WERI-Rb-1 (cell line): ENCODE measurements around the gene EPHX1.
"Not testable (repeated sequence)": the region's sequence is repeated elsewhere in the genome, so short reads cannot be mapped to it uniquely, and the experiment has no call there.

Experiments
- DNase-seq: peaks from one replicate; pipeline ENCODE4 v3.0.0-alpha.2; 2020
- H3K27ac ChIP-seq: fragments of 250-450 bp; sonication (Bioruptor Pico); 2 replicates; pipeline ENCODE4 v1.5.1; 2020; ENCODE audit warnings: mild to moderate bottlenecking, moderate library complexity
- H3K27me3 ChIP-seq: fragments of 250-450 bp; sonication (Bioruptor Pico); 2 replicates; pipeline ENCODE4 v1.5.1; 2021; ENCODE audit warnings: mild to moderate bottlenecking, low read depth, moderate library complexity; ENCODE audit not compliant: insufficient read depth, severe bottlenecking
- H3K36me3 ChIP-seq: fragments of 250-450 bp; sonication (Bioruptor Pico); 2 replicates; pipeline ENCODE4 v1.5.1; 2020; ENCODE audit warnings: mild to moderate bottlenecking, moderate library complexity
- H3K4me3 ChIP-seq: 2 replicates; pipeline ENCODE4 v1.5.1; 2011; ENCODE audit warnings: low read depth, mild to moderate bottlenecking, control low read depth, low read length
- H3K9me3 ChIP-seq: fragments of 250-450 bp; sonication (Bioruptor Pico); 2 replicates; pipeline ENCODE4 v1.5.1; 2021; ENCODE audit warnings: mild to moderate bottlenecking, moderate library complexity; ENCODE audit not compliant: severe bottlenecking
- TF ChIP-seq, protein P1 (sequence below): IDR thresholded peaks from 2 replicates; pipeline ENCODE4 v1.5.1; 2011; ENCODE audit warnings: low read depth, mild to moderate bottlenecking, control low read depth, inconsistent platforms, low read length

EPHX1 gene

DNA sequence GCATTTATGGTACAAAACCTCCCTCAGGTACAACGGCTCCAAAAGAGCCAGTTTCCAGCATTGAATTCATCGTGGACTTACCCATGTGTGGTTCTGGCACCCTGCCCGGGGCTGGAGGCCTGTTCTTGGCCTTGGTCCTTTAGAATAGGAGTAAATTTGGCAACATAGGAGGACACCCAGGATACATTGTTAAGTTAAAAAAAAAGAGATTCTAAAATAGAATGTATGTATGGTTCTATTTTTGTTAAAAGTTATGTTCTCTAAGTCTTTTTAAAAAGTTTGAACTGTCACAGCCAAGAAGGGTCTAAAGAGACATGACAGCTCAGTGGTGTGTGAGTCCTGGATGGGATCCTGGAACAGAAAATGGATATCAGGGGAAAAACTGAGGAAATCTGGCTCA lies 25.9 kb downstream of the EPHX1 start:
- Histone ChIP-seq H3K9me3 (no peaks in the 10 kb centered on the region), H3K27ac (no peak overlapping the region), H3K36me3 (no peaks in the 10 kb centered on the region), H3K4me3 (no peak overlapping the region), H3K27me3 (no peaks in the 10 kb centered on the region)
- TF ChIP-seq, protein P1, sequence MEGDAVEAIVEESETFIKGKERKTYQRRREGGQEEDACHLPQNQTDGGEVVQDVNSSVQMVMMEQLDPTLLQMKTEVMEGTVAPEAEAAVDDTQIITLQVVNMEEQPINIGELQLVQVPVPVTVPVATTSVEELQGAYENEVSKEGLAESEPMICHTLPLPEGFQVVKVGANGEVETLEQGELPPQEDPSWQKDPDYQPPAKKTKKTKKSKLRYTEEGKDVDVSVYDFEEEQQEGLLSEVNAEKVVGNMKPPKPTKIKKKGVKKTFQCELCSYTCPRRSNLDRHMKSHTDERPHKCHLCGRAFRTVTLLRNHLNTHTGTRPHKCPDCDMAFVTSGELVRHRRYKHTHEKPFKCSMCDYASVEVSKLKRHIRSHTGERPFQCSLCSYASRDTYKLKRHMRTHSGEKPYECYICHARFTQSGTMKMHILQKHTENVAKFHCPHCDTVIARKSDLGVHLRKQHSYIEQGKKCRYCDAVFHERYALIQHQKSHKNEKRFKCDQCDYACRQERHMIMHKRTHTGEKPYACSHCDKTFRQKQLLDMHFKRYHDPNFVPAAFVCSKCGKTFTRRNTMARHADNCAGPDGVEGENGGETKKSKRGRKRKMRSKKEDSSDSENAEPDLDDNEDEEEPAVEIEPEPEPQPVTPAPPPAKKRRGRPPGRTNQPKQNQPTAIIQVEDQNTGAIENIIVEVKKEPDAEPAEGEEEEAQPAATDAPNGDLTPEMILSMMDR: no peak
- no peak for DNase-seq

DNA sequence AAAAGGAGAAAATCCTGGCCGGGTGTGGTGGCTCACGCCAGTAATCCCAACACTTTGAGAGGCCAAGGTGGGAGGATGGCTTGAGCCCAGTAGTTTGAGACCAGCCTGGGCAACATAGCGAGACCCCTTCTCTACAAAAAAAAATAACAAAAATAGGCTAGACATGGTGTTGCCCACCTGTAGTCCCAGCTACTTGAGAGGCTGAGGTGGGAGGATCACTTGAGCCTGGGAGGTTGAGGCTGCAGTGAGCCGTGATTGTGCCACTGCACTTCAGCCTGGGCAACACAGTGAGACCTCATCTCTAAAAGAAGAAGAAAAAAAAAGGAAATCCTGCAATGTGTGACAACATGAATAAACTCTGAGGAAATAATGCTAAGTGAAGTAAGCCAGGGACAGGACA lies 26.4 kb downstream of the EPHX1 start:
- not testable (repeated sequence) for DNase-seq, H3K27me3 ChIP-seq, H3K4me3 ChIP-seq, H3K27ac ChIP-seq, H3K36me3 ChIP-seq, H3K9me3 ChIP-seq

DNA sequence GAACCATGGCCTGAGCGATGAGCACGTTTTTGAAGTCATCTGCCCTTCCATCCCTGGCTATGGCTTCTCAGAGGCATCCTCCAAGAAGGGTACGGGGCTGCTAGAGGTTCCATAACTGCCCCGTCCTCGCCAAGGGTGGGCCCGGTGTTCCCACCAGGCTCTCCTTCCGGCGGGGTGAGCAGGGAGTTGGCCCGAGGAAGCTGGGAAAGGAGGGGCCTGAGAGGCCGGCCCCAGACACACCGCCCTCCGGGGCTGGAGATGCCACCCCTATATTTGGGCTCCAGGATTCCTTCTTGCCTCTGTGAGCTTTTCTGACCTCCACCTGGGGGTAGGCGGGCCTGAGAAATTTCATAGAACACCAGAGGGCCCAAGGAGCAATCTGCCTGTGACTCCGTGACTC lies 28.9 kb downstream of the EPHX1 start:
- no peak for DNase-seq
- H3K9me3 ChIP-seq: no peaks in the 10 kb centered on the region
- H3K27ac ChIP-seq: no peak overlapping the region
- no peaks in the 10 kb centered on the region for H3K27me3 ChIP-seq
- H3K4me3 ChIP-seq: no peak overlapping the region
- no peaks in the 10 kb centered on the region for H3K36me3 ChIP-seq
- TF ChIP-seq, protein P1: no peak

DNA sequence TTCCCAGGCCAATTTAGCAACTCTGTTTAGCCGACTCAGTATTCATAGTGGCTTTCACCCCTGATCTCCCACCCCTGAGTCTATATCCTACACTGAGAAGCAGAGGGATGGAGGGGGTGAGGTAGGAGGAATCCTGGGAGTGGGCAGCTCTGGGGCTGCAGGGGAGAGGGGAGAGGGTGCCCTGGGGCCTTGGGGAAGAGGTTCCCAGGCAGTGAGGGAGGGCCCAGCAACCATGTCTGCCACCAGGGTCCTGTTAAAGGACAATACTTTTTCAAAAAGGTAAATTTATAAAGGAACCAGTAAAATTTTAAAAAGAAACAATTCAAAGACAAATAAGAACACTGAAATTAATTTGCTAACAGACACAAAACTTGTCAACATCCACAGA lies 30.3 kb downstream of the EPHX1 start:
- H3K27me3 ChIP-seq: no peaks in the 10 kb centered on the region
- H3K9me3 ChIP-seq: no peaks in the 10 kb centered on the region
- no peak for DNase-seq
- no peak overlapping the region for H3K4me3 ChIP-seq
- no peaks in the 10 kb centered on the region for H3K36me3 ChIP-seq
- TF ChIP-seq, protein P1: no peak
- no peak overlapping the region for H3K27ac ChIP-seq

DNA sequence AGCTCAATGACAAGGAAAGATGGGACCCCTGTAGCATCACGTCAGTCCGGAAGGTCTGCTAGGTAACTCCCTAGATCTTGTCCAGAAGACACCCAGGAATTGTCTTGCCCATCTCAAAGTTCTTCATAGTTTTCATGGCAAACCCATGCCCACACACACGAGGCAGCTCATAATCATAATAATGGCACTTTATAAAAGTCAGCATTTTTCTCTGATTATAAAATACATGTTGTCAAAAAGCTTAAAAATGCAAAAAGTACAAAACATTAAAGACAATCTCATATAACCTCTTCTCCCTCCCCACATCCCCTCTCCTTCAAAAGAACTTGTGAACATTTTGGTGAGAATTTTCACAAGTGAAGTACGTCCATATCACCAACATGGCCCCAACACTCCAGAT lies 30.8 kb downstream of the EPHX1 start:
- Histone ChIP-seq H3K9me3 (no peaks in the 10 kb centered on the region), H3K27me3 (no peaks in the 10 kb centered on the region), H3K4me3 (no peak overlapping the region), H3K27ac (no peak overlapping the region), H3K36me3 (no peaks in the 10 kb centered on the region)
- DNase-seq: no peak
- TF ChIP-seq, protein P1: no peak

DNA sequence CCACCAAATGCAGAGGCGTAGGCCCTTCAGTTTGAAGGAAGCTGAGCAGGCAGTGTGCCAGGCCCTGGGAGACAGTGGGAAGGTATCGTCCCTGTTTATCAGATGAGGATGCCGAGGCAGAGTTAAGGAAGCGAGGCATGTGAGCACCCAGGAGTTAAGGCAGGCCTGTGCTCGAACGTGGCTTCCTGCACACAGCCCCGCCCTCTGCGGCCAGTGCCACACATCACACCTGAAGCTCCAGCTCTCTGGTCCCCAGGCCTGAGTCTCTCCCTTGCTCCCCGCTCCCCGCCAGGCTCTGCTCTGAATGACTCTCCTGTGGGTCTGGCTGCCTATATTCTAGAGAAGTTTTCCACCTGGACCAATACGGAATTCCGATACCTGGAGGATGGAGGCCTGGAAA lies 32.1 kb downstream of the EPHX1 start:
- Histone ChIP-seq H3K36me3 (no peaks in the 10 kb centered on the region), H3K27ac (no peak overlapping the region), H3K4me3 (no peak overlapping the region), H3K27me3 (no peaks in the 10 kb centered on the region), H3K9me3 (no peaks in the 10 kb centered on the region)
- TF ChIP-seq, protein P1: no peak
- no peak for DNase-seq
